ENCODE data around the gene CCSER1. TPM values are rescaled to one million over a fixed set of nuclear protein-coding genes. Genes with fewer than 3 reads are reported as not detected.

Gene CCSER1
- total and polyA plus RNA-seq, 4 donors = 0.18 to 2.3 (median 1.2) TPM

- no peaks in the 10 kb centered on the region for H3K36me3 ChIP-seq (ENCODE audit: control insufficient read depth in 4 of 4, insufficient read depth in 3 of 4, low read depth in 1 of 4, low read length in 3 of 4)
- no peak overlapping the region for H3K27ac ChIP-seq (ENCODE audit: low read depth in 1 of 2, low read length in 2 of 2)
- DNase-seq (ENCODE audit: low spot score) = no peak
- no peaks in the 10 kb centered on the region for H3K9me3 ChIP-seq (ENCODE audit: control insufficient read depth in 4 of 4, low read length in 3 of 4)
- no peak for TF ChIP-seq FOXA2 (IDR thresholded peaks at IDR 0.05)
- TF ChIP-seq JUND (IDR thresholded peaks at IDR 0.05) = no peak
- no peak for TF ChIP-seq REST (IDR thresholded peaks at IDR 0.05)
- no peak for TF ChIP-seq CTCF (IDR thresholded peaks at IDR 0.05; ENCODE audit: low read depth, low read length, missing input control)
- TF ChIP-seq HNF4G (IDR thresholded peaks at IDR 0.05) = no peak
- TF ChIP-seq ATF3 (IDR thresholded peaks at IDR 0.05) = no peak
- TF ChIP-seq EGR1 (IDR thresholded peaks at IDR 0.05; ENCODE audit: low read depth in 2 of 2) = no peak
- no peak for TF ChIP-seq NR2F2 (IDR thresholded peaks at IDR 0.05)
- TF ChIP-seq HNF4A (conservative IDR thresholded peaks at IDR 0.05) = no peak
- no peak for TF ChIP-seq ZBTB33 (IDR thresholded peaks at IDR 0.05)
- TF ChIP-seq FOXA1 (IDR thresholded peaks at IDR 0.05) = no peak
- TF ChIP-seq YY1 (IDR thresholded peaks at IDR 0.05) = no peak
- no peaks in the 10 kb centered on the region for H3K4me1 ChIP-seq (ENCODE audit: control insufficient read depth in 4 of 4, insufficient read depth in 4 of 4, low read length in 3 of 4)
- WGBS = 78% methylated on average over 2 of the region's 2 CpGs
- H3K4me3 ChIP-seq (ENCODE audit: low read depth in 1 of 3, low read length in 3 of 3) = no peak overlapping the region
- H3K9ac ChIP-seq (ENCODE audit: low read depth in 1 of 2, low read length in 2 of 2) = no peak overlapping the region
- H3K27me3 ChIP-seq (ENCODE audit: control insufficient read depth in 4 of 4, insufficient read depth in 4 of 4, low read length in 3 of 4) = no peaks in the 10 kb centered on the region
These were observed 71.1 kb downstream of the CCSER1 start for GRCh38 chr4:90198086-90198847.

GRCh38 chr4:90207887-90208454 lies 80.8 kb downstream of the CCSER1 start:
- 79% methylated on average over 10 of the region's 10 CpGs for WGBS
- Histone ChIP-seq H3K9ac (ENCODE audit: low read depth in 1 of 2, low read length in 2 of 2) (no peak overlapping the region), H3K4me3 (ENCODE audit: low read depth in 1 of 3, low read length in 3 of 3) (no peak overlapping the region), H3K36me3 (ENCODE audit: control insufficient read depth in 4 of 4, insufficient read depth in 3 of 4, low read depth in 1 of 4, low read length in 3 of 4) (no peaks in the 10 kb centered on the region), H3K4me1 (ENCODE audit: control insufficient read depth in 4 of 4, insufficient read depth in 4 of 4, low read length in 3 of 4) (no peaks in the 10 kb centered on the region), H3K27me3 (ENCODE audit: control insufficient read depth in 4 of 4, insufficient read depth in 4 of 4, low read length in 3 of 4) (no peaks in the 10 kb centered on the region), H3K27ac (ENCODE audit: low read depth in 1 of 2, low read length in 2 of 2) (no peak overlapping the region), H3K9me3 (ENCODE audit: control insufficient read depth in 4 of 4, low read length in 3 of 4) (no peaks in the 10 kb centered on the region)
- no peak for DNase-seq (ENCODE audit: low spot score)
- TF ChIP-seq MAX (IDR thresholded peaks at IDR 0.05) = no peak
- TF ChIP-seq FOXA2 (IDR thresholded peaks at IDR 0.05) = no peak
- no peak for TF ChIP-seq YY1 (IDR thresholded peaks at IDR 0.05)
- TF ChIP-seq ZBTB33 (IDR thresholded peaks at IDR 0.05) = no peak
- no peak for TF ChIP-seq EGR1 (IDR thresholded peaks at IDR 0.05; ENCODE audit: low read depth in 2 of 2)
- no peak for TF ChIP-seq ATF3 (IDR thresholded peaks at IDR 0.05)
- no peak for TF ChIP-seq CTCF (IDR thresholded peaks at IDR 0.05; ENCODE audit: low read depth, low read length, missing input control)
- TF ChIP-seq SP1 (IDR thresholded peaks at IDR 0.05) = no peak
- TF ChIP-seq JUND (IDR thresholded peaks at IDR 0.05) = no peak
- no peak for TF ChIP-seq HNF4A (conservative IDR thresholded peaks at IDR 0.05)
- TF ChIP-seq RXRA (IDR thresholded peaks at IDR 0.05) = no peak

Data from liver (tissue), 9 donors.